K562 (cell line): Measurements from ENCODE around the gene CHRM1. TPM values are rescaled to one million over a fixed set of nuclear protein-coding genes. Genes with fewer than 3 reads are reported as not detected.

Source experiments
- ARID3A ChIP-seq: IDR thresholded peaks from 2 replicates; pipeline ENCODE4 v1.6.1; 2012; ENCODE audit warnings: low read depth, low read length, improper control_type of control experiment, borderline replicate concordance
- CTBP1 ChIP-seq: fragments of 450-650 bp; IDR thresholded peaks from 2 replicates; pipeline ENCODE4 v1.6.1; 2016; ENCODE audit warnings: borderline replicate concordance
- EP400 ChIP-seq: fragments of 450-650 bp; IDR thresholded peaks from 2 replicates; pipeline ENCODE4 v1.6.1; 2017; ENCODE audit warnings: antibody characterized with exemption, mild to moderate bottlenecking, moderate library complexity
- FIP1L1 ChIP-seq: fragments of 200-400 bp; formaldehyde crosslinking; IDR thresholded peaks from 2 replicates; pipeline ENCODE4 v1.6.1; 2018; ENCODE audit warnings: mild to moderate bottlenecking, low read depth, low read length; ENCODE audit not compliant: poor library complexity, severe bottlenecking
- HDAC3 ChIP-seq: fragments of 450-650 bp; IDR thresholded peaks from 2 replicates; pipeline ENCODE4 v1.6.1; 2018; ENCODE audit warnings: borderline replicate concordance, mild to moderate bottlenecking, moderate library complexity; ENCODE audit not compliant: partially characterized antibody
- HES1 ChIP-seq: fragments of 450-650 bp; IDR thresholded peaks from 2 replicates; pipeline ENCODE4 v1.6.1; 2016; ENCODE audit warnings: low read depth, mild to moderate bottlenecking, moderate library complexity
- JUN ChIP-seq, 2 experiments: sonication (generic) in 1 of 2; formaldehyde crosslinking in 1 of 2; IDR thresholded peaks; 2 replicates each; pipeline versions ENCODE4 v1.6.1 to v1.8.0; 2012 to 2022; ENCODE audit warnings: borderline replicate concordance in 2 of 2, mild to moderate bottlenecking in 2 of 2, improper control_type of control experiment in 1 of 2, low read depth in 1 of 2, low read length in 1 of 2, missing genetic modification reagents in 1 of 2
- MBD1 ChIP-seq: fragments of 250-450 bp; sonication (Bioruptor Pico); IDR thresholded peaks from 2 replicates; pipeline ENCODE4 v1.8.0; 2022; ENCODE audit warnings: inconsistent platforms
- MIER1 ChIP-seq: fragments of 450-650 bp; IDR thresholded peaks from 2 replicates; pipeline ENCODE4 v1.6.1; 2016; ENCODE audit warnings: antibody characterized with exemption, mild to moderate bottlenecking, low read depth
- NCOA1 ChIP-seq: fragments of 450-650 bp; IDR thresholded peaks from 2 replicates; pipeline ENCODE4 v1.6.1; 2016; ENCODE audit warnings: low read depth
- SAFB2 ChIP-seq: fragments of 200-400 bp; formaldehyde crosslinking; IDR thresholded peaks from 2 replicates; pipeline ENCODE4 v1.6.1; 2018; ENCODE audit warnings: borderline replicate concordance, low read length, low read depth, moderate library complexity; ENCODE audit not compliant: severe bottlenecking
- SMARCC2 ChIP-seq: fragments of 450-650 bp; IDR thresholded peaks from 2 replicates; pipeline ENCODE4 v1.6.1; 2017; ENCODE audit warnings: antibody characterized with exemption, moderate library complexity, mild to moderate bottlenecking, low read depth
- SMARCE1 ChIP-seq: fragments of 450-650 bp; IDR thresholded peaks from 2 replicates; pipeline ENCODE4 v1.7.1; 2016; ENCODE audit warnings: mild to moderate bottlenecking
- SNRNP70 ChIP-seq: fragments of 200-400 bp; formaldehyde crosslinking; optimal IDR thresholded peaks from 2 replicates; pipeline ENCODE3; 2017; ENCODE audit warnings: low read depth, low read length
- TCF7L2 ChIP-seq: fragments of 150-350 bp; IDR thresholded peaks from 2 replicates; pipeline ENCODE4 v1.6.1; 2016; ENCODE audit warnings: low read depth, mild to moderate bottlenecking, low read length, moderate library complexity
- ZHX1 ChIP-seq: fragments of 150-350 bp; conservative IDR thresholded peaks from 2 replicates; pipeline ENCODE4 v1.6.1; 2014; ENCODE audit warnings: low read length
- ZNF395 ChIP-seq: fragments of 200-800 bp; sonication (Bioruptor generic); IDR thresholded peaks from 2 replicates; pipeline ENCODE4 v1.6.1; 2017; ENCODE audit warnings: missing genetic modification characterization, missing compliant biosample characterization
- polyA plus RNA-seq, 8 experiments: library from polyadenylated mRNA; depleted of rRNA in 4 of 8; stranded (reverse) in 5 of 8; unstranded in 3 of 8; fragments of >200 nt; fragmentation: Nextera tagmentation in 2 of 8; fragmentation: Illumina TruSeq in 1 of 8; extraction: Ambion mirVana in 2 of 8; extraction: Trizol in 1 of 8; gene quantifications; 2 replicates each; pipeline versions ENCODE4 v1.2.1 to v1.2.3, GENCODE V29; 2011 to 2014; ENCODE audit warnings: inconsistent platforms in 1 of 8, missing spikeins in 1 of 8
- total RNA-seq, 7 experiments: library from RNA; depleted of rRNA in 6 of 7; stranded (reverse); fragments of >200 nt in 6 of 7; fragmentation: Illumina TruSeq in 2 of 7; extraction: Trizol in 2 of 7; gene quantifications; 2 replicates each; pipeline versions ENCODE4 v1.2.1 to v1.2.3, GENCODE V29; 2011 to 2021; ENCODE audit warnings: low replicate concordance in 1 of 7

The CHRM1 gene
- total and polyA plus RNA-seq, 9 of the 15 experiments (the other 6 are each of a cell fraction or from before 2014, with no cell fraction given) = not detected

- TF ChIP-seq HES1 (no peak), SNRNP70 (no peak), TCF7L2 (no peak), HDAC3 (no peak), ARID3A (no peak), JUN (IDR thresholded peaks at IDR 0.05; ENCODE audit: borderline replicate concordance, low read depth, low read length) (no peak), JUN (CRISPR knock-in tag; IDR thresholded peaks at IDR 0.05; ENCODE audit: borderline replicate concordance) (peak; percentile 85), ZNF395 (CRISPR knock-in tag) (peak; percentile 90), ZHX1 (0 out of 2 replicates have a peak, but pooled peaks have one; percentile 39), MBD1 (CRISPR knock-in tag) (no peak), FIP1L1 (peak; percentile 97), SMARCE1 (no peak), EP400 (peak; percentile 97), SMARCC2 (no peak), SAFB2 (no peak), MIER1 (peak; percentile 35; the same call in 1 of the 2 replicates), NCOA1 (no peak; the same call in 1 of the 2 replicates), CTBP1 (peak; percentile 70)
These were observed 40.2 kb downstream of the CHRM1 start, which contains the start of gene SLC3A2 (continued) for GRCh38 chr11:62880803-62881578.
